ENCODE measurements around the gene KCNH4. TPM values are rescaled to one million over a fixed set of nuclear protein-coding genes. Genes with fewer than 3 reads are reported as not detected.

KCNH4 gene
- total and polyA plus RNA-seq, 2 of the 13 experiments (the other 11 are each of a cell fraction or from before 2014, with no cell fraction given) = 0.01 to 0.09 TPM

DNA sequence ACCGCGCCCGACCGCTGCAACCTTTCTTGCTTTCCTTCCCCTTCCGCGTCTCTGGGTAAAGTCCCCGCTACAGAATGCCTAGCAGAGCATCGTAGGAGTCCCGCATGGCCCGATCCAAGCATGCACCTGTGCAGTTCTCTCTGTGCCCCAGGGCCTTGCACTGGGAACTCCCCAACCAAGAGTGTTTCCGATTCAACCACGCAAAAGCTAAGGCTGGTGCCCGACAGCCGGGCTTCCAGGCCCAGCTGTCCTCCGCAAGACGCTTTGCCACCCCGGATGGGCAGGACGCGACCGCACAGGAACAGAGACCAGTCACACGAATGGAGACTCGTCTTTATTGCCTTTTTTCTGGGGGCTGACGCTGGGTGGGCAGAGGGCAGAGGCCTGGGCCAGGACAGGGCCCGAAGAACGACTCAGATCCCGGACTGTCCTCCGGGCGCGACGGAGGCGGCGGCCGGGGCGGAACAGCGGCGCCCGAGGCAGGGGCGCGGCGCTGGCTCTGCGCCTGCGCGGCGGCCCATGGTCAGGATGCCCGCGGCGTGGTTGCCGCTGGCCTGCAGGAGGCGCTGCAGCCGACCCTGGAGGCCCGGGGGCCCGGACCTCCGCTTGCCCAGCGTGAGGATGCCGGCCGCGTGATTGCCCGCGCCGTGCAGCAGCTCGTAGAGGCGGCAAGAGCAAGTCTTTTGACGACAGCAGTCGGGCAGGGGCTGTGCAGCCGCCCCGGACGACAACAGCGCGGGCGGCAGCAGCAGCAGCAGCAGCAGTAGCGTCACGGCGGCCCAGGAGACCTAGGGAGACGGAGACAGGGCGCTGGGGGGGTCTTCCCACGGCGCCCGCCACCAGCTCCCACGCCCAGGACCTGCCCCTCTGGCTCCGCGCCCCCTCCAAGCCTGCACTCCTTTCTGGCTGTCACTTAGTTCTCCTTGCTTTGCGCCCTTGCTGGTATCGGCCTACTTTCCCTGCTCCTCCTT, 3.1 kb upstream of the KCNH4 start (continued):
- TF ChIP-seq, protein P1, sequence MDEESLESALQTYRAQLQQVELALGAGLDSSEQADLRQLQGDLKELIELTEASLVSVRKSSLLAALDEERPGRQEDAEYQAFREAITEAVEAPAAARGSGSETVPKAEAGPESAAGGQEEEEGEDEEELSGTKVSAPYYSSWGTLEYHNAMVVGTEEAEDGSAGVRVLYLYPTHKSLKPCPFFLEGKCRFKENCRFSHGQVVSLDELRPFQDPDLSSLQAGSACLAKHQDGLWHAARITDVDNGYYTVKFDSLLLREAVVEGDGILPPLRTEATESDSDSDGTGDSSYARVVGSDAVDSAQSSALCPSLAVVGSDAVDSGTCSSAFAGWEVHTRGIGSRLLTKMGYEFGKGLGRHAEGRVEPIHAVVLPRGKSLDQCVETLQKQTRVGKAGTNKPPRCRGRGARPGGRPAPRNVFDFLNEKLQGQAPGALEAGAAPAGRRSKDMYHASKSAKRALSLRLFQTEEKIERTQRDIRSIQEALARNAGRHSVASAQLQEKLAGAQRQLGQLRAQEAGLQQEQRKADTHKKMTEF (CRISPR knock-in tag; IDR thresholded peaks at IDR 0.05) = peak; percentile 71
- TF ChIP-seq ZC3H13 (CRISPR knock-in tag; IDR thresholded peaks at IDR 0.05) = peak; percentile 91; the same call in 1 of the 2 replicates
- TF ChIP-seq FLYWCH1 (CRISPR knock-in tag; IDR thresholded peaks at IDR 0.05) = no peak
- TF ChIP-seq, protein P2, sequence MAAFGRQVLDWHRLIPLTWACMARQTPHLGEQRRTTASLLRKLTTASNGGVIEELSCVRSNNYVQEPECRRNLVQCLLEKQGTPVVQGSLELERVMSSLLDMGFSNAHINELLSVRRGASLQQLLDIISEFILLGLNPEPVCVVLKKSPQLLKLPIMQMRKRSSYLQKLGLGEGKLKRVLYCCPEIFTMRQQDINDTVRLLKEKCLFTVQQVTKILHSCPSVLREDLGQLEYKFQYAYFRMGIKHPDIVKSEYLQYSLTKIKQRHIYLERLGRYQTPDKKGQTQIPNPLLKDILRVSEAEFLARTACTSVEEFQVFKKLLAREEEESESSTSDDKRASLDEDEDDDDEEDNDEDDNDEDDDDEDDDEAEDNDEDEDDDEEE (CRISPR knock-in tag; IDR thresholded peaks at IDR 0.05) = peak; percentile 71; the same call in 1 of the 2 replicates
- TF ChIP-seq GLI4 (CRISPR knock-in tag; IDR thresholded peaks at IDR 0.05; ENCODE audit: borderline replicate concordance) = peak; percentile 88
- peak; percentile 95 for TF ChIP-seq ZNF274 (CRISPR knock-in tag; IDR thresholded peaks at IDR 0.05)
- TF ChIP-seq NFKBIZ (CRISPR knock-in tag; IDR thresholded peaks at IDR 0.05) = no peak; the same call in 1 of the 2 replicates
- peak; percentile 97 for TF ChIP-seq ZNF776 (CRISPR knock-in tag; IDR thresholded peaks at IDR 0.05)
- TF ChIP-seq, protein P3, sequence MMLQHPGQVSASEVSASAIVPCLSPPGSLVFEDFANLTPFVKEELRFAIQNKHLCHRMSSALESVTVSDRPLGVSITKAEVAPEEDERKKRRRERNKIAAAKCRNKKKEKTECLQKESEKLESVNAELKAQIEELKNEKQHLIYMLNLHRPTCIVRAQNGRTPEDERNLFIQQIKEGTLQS (CRISPR knock-in tag; IDR thresholded peaks at IDR 0.05) = peak; percentile 15
- peak; percentile 78; the same call in 1 of the 2 replicates for TF ChIP-seq MAZ (IDR thresholded peaks at IDR 0.05; ENCODE audit: borderline replicate concordance, low read depth, low read length)
- TF ChIP-seq MAZ (CRISPR knock-in tag; IDR thresholded peaks at IDR 0.05; ENCODE audit: low read depth) = peak; percentile 92
- TF ChIP-seq, protein P4, sequence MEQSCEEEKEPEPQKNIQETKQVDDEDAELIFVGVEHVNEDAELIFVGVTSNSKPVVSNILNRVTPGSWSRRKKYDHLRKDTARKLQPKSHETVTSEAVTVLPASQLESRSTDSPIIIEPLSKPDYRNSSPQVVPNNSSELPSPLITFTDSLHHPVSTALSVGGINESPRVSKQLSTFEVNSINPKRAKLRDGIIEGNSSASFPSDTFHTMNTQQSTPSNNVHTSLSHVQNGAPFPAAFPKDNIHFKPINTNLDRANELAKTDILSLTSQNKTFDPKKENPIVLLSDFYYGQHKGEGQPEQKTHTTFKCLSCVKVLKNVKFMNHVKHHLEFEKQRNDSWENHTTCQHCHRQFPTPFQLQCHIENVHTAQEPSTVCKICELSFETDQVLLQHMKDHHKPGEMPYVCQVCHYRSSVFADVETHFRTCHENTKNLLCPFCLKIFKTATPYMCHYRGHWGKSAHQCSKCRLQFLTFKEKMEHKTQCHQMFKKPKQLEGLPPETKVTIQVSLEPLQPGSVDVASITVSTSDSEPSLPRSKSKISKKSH (CRISPR knock-in tag; IDR thresholded peaks at IDR 0.05; ENCODE audit: borderline replicate concordance) = peak; percentile 63; the same call in 1 of the 2 replicates
- TF ChIP-seq HNRNPL (IDR thresholded peaks at IDR 0.05; ENCODE audit: low read depth, low read length) = peak; percentile 95
- peak; percentile 99 for TF ChIP-seq ZFX (CRISPR knock-in tag; IDR thresholded peaks at IDR 0.05; ENCODE audit: low read depth)
- peak; percentile 88; the same call in 1 of the 2 replicates for TF ChIP-seq ZZZ3 (CRISPR knock-in tag; IDR thresholded peaks at IDR 0.05; ENCODE audit: borderline replicate concordance)
- no peak for TF ChIP-seq NCOR1 (IDR thresholded peaks at IDR 0.05; ENCODE audit: borderline replicate concordance, low read length)
- TF ChIP-seq MEIS2 (CRISPR knock-in tag; IDR thresholded peaks at IDR 0.05) = peak; percentile 82
- no peak for TF ChIP-seq ZNF484 (CRISPR knock-in tag; IDR thresholded peaks at IDR 0.05; ENCODE audit: borderline replicate concordance, low read depth)
- TF ChIP-seq, protein P5, sequence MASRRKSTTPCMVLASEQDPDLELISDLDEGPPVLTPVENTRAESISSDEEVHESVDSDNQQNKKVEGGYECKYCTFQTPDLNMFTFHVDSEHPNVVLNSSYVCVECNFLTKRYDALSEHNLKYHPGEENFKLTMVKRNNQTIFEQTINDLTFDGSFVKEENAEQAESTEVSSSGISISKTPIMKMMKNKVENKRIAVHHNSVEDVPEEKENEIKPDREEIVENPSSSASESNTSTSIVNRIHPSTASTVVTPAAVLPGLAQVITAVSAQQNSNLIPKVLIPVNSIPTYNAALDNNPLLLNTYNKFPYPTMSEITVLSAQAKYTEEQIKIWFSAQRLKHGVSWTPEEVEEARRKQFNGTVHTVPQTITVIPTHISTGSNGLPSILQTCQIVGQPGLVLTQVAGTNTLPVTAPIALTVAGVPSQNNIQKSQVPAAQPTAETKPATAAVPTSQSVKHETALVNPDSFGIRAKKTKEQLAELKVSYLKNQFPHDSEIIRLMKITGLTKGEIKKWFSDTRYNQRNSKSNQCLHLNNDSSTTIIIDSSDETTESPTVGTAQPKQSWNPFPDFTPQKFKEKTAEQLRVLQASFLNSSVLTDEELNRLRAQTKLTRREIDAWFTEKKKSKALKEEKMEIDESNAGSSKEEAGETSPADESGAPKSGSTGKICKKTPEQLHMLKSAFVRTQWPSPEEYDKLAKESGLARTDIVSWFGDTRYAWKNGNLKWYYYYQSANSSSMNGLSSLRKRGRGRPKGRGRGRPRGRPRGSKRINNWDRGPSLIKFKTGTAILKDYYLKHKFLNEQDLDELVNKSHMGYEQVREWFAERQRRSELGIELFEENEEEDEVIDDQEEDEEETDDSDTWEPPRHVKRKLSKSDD (CRISPR knock-in tag; IDR thresholded peaks at IDR 0.05; ENCODE audit: low read depth) = 0 out of 2 replicates have a peak, but pooled peaks have one; percentile 62
- TF ChIP-seq, protein P6, sequence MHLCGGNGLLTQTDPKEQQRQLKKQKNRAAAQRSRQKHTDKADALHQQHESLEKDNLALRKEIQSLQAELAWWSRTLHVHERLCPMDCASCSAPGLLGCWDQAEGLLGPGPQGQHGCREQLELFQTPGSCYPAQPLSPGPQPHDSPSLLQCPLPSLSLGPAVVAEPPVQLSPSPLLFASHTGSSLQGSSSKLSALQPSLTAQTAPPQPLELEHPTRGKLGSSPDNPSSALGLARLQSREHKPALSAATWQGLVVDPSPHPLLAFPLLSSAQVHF (CRISPR knock-in tag; IDR thresholded peaks at IDR 0.05) = peak; percentile 91

Measured in HepG2 (cell line).